ENCODE measurements around the gene F11R. TPM values are rescaled to one million over a fixed set of nuclear protein-coding genes. Genes with fewer than 3 reads are reported as not detected.

The F11R gene
- 110 and 113 TPM in 2 replicates for total RNA-seq

DNA sequence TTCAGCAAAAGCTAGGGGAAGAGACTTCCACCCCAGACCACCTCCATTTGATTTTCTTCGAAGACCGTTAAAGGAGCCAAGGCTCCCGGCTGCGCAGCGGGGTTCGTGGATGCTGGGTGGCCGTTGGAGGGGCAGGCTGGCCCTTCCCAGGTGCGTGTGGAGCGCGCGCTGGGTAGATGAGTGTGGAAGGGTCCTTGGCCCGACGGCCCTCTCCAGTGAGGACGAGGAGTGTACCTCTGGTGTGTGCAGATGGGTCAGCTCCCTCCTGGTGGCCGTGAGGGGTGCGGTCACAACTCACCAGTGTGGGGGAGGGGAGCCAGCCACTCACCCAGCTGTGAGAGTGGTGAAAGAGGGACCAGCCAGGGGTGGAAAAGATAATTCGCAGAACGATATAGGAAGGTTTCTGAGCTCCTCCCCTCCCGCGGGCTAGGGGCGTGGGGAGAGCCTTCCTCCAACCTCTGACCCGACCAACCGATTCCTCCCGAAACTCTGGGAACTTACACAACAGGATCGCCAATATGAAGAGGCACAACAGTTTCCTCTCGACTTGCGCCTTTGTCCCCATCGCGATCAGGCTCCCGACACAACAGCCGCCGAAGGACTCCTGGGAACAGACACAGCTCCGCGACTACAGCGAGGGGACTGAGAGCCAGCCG is at the start of gene F11R:
TSS of gene F11R (minus strand) at position 644 of the 656 bp plus-strand sequence. CDS start at position 565, 79 bp downstream.

GRCh38 chr1:161069731-161070270 is 48.8 kb upstream of the F11R start, which contains the start of gene ARHGAP30:
Gene ARHGAP30, minus strand, starts transcription at chr1:161069891. Its CDS starts 267 bp downstream, at chr1:161069624.

DNA sequence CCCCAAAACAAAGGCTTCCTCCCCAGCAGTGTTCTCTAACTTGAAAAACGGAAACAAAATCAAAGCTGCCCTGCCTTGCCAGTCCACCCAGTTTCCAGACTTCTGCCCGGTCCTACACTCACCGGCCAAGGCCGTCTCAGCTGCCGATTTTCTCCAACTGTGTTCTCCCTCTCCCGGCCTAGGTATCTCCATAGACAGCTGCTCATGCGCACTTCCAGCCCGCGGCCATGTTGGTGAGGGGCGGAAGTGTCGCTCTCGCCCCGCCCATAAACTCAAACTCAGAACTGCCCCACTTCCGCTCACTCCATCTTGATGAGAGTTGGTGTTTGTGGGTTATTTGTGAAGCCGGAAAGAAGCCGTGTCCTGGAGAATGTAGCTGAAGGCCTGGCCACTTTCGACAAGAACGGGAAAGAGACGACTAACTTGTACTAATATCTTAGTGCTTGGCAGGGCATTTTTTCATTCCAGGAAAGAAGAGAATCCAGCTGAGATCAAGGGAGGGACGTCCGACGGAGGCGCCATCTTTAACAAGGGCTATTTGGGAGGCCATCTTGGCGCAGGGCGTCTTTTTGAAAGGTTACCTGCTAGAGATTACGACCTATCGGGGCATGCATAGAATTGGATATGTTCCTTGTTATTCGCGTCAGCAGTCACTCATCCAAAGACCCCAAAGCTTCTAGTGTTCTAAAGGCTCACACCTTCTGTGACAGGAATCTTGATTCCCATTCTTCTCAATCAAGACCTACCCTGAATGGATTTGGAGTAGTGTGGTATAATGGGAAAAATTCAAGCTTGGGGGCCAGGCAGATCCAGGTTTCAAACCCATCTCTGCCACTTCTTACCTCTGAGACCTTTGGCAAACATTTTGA is 25.0 kb upstream of the F11R start, which contains the start of gene USF1:
TSS of gene USF1 (minus strand) at position 242 of the 869 bp plus-strand sequence. CDS start 2,702 bp downstream, outside the sequence.

DNA sequence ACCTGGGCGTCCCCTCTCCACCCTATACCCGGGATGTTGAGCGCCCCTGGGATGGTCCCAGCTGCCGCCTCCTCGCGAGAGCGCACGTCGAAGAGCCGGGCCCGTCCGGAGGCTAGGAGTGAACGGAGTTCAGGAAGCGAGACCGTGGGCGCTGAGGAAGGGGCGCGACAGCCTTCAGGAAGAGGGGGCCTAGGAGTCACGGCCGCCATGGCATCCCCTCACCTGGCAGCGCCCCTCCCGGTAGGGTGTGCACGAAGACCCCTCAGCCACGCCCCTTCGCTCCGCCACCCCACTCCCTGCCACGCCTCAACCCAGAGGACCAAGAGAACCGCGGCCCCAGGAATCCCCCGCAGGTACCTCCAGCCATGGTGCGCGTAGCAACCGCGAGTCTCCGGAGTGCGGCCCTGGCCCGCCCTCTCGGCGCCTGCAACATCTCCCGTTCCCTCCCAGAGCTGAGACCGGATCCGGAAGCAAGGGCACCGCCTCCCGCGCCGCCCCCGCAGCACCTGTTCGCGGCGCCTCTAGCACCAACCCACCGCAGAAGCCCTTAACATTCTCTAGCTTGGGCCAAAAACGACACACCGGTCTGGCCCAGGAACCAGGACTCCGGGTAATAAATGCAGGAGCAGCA is 17.7 kb upstream of the F11R start, which contains the start of gene TSTD1:
TSS of gene TSTD1 (minus strand) at position 442 of the 631 bp plus-strand sequence. CDS start at position 367, 75 bp downstream.

DNA sequence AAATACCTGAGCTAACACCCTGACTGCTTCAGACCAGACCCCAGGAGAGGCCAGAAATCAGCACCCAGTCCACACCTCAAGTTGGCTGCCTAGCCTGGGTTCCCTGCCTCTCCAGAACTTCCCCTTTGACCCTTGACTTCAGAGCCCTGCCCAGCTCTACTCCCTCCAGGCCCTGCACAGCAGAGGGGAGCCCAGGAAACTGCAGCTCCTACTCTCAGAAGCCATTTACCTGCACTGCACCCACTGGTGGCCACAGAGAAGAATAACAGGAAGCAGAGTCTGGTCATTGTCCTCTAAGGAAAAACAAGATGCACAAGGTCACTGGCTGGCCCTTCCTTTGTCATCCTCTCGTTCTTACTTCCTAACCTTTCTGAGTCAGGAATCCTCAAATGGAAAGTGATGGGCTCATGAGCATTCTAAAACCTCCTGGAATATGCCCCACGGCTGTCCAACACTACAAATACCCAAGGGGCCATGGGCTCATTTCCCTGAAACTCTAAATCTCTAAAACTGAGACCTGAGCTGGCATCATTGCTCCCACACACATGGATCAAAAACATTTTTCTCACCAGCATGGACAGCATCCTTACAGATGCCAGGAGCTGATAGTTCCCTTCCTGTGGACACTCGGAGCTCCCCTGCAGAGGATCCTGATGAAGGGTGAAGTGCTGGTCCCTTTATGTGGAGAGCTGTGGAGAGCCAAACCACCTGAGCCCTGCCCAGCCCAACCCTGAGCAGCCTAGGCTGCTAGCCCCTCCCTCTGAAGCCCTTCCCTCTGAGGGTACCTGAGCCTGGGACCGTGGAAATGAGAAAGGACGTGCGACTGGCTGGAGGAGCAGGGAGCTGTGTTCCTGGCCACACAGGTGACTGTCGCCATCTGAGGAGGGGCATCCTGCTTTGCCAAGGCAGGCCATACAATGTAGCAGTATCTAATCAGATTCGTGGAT is 66.5 kb downstream of the F11R start, which contains the start of gene ITLN2:
TSS of gene ITLN2 (minus strand) at position 652 of the 947 bp plus-strand sequence. CDS start at position 584, 68 bp downstream.

Small RNA genes lying within 50 kb of the gene (small RNA-seq; reads per million reads assigned to genes)
- not detected for gene AL591806.2

Other genes with a start within 250 kb of the F11R start
- gene LY9, start 225.0 kb downstream of the F11R start, total RNA-seq, result not detected in 2 replicates
- gene CD244, start 158.3 kb downstream of the F11R start, total RNA-seq, result not detected in 2 replicates
- gene ITLN1, start 136.0 kb downstream of the F11R start, total RNA-seq, result not detected in 2 replicates
- 0.27 TPM in 1 of 2 replicates, not detected in the other for gene ITLN2, start 66.3 kb downstream of the F11R start, total RNA-seq
- 7.4 and 50.5 TPM in 2 replicates for gene TSTD1, start 17.8 kb upstream of the F11R start, total RNA-seq
- 53.0 and 54.7 TPM in 2 replicates for gene USF1, start 24.8 kb upstream of the F11R start, total RNA-seq
- gene ARHGAP30, start 48.7 kb upstream of the F11R start, total RNA-seq, result not detected in 2 replicates
- 0.14 and 0.40 TPM in 2 replicates for gene NECTIN4, start 68.4 kb upstream of the F11R start, total RNA-seq
- 0.79 and 0.80 TPM in 2 replicates for gene KLHDC9, start 77.2 kb upstream of the F11R start, total RNA-seq
- 54.3 and 55.2 TPM in 2 replicates for gene PFDN2, start 96.9 kb upstream of the F11R start, total RNA-seq
- gene NIT1, start 97.0 kb upstream of the F11R start, total RNA-seq, result 17.6 and 18.9 TPM in 2 replicates
- 28.6 and 31.4 TPM in 2 replicates for gene DEDD, start 111.5 kb upstream of the F11R start, total RNA-seq
- gene UFC1, start 132.8 kb upstream of the F11R start, total RNA-seq, result 95.0 and 102 TPM in 2 replicates
- gene USP21, start 138.3 kb upstream of the F11R start, total RNA-seq, result 8.1 and 9.5 TPM in 2 replicates
- 11.6 and 16.4 TPM in 2 replicates for gene PPOX, start 145.3 kb upstream of the F11R start, total RNA-seq
- 25.7 and 31.5 TPM in 2 replicates for gene B4GALT3, start 156.4 kb upstream of the F11R start, total RNA-seq
- gene ADAMTS4, start 177.9 kb upstream of the F11R start, total RNA-seq, result 35.9 and 90.2 TPM in 2 replicates
- 109 and 111 TPM in 2 replicates for gene NDUFS2, start 181.2 kb upstream of the F11R start, total RNA-seq
- not detected in 2 replicates for gene FCER1G, start 194.1 kb upstream of the F11R start, total RNA-seq
- gene APOA2, start 202.5 kb upstream of the F11R start, total RNA-seq, result not detected in 2 replicates
- 12.6 and 14.9 TPM in 2 replicates for gene TOMM40L, start 204.9 kb upstream of the F11R start, total RNA-seq
- not detected in 2 replicates for gene NR1I3, start 217.1 kb upstream of the F11R start, total RNA-seq
- not detected in 2 replicates for gene PCP4L1, start 237.6 kb upstream of the F11R start, total RNA-seq

Measured in thoracic aorta endothelial cell (primary cell).